ENCODE results near the gene NFASC.

DNA sequence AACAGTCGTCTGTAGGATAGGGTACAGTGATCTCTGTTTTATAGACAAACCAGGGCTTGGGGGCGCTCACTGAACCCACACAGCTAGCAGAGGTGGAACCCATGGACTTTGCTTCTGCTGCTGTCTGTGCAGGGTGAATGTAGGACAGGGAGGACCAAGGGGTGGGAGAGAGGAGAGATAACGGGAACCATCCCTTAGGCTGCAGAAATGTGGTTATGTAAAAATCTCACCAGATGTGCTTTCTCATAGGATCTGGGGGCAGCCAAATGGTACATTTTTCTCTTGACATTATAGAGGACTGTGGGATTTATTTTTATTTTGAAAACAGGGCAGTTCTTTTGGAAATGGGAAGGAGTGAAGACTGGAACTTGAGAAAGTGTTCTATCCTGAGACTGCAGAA lies 8.7 kb downstream of the NFASC start:
- TF ChIP-seq, protein P1, sequence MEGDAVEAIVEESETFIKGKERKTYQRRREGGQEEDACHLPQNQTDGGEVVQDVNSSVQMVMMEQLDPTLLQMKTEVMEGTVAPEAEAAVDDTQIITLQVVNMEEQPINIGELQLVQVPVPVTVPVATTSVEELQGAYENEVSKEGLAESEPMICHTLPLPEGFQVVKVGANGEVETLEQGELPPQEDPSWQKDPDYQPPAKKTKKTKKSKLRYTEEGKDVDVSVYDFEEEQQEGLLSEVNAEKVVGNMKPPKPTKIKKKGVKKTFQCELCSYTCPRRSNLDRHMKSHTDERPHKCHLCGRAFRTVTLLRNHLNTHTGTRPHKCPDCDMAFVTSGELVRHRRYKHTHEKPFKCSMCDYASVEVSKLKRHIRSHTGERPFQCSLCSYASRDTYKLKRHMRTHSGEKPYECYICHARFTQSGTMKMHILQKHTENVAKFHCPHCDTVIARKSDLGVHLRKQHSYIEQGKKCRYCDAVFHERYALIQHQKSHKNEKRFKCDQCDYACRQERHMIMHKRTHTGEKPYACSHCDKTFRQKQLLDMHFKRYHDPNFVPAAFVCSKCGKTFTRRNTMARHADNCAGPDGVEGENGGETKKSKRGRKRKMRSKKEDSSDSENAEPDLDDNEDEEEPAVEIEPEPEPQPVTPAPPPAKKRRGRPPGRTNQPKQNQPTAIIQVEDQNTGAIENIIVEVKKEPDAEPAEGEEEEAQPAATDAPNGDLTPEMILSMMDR (IDR thresholded peaks at IDR 0.05; ENCODE audit: insufficient read depth, low read length, poor library complexity, severe bottlenecking): no peak
- TF ChIP-seq EZH2phosphoT487 (conservative IDR thresholded peaks at IDR 0.05; ENCODE audit: low read length): no peak

Data from SU-DHL-6 (cell line).